PC-3 (cell line): ENCODE data around the gene PARP1. TPM values are rescaled to one million over a fixed set of nuclear protein-coding genes. Genes with fewer than 3 reads are reported as not detected.

Source experiments
- ATAC-seq: fragments of 200-7000 bp; cut with Tn5 transposase; 2 replicates; pipeline ENCODE4 v1.9.1; 2020; ENCODE audit warnings: mild to moderate bottlenecking, moderate library complexity
- BruUV-seq: library from RNA; stranded (reverse); fragments of 400-500 nt; replicated peaks from 2 replicates; lab custom pipeline; 2021; lab: Mats Ljungman, UMichigan
- CTCF ChIA-PET: fragments of 300-600 bp; sonication (Branson Sonifier 250); formaldehyde crosslinking; loops from one replicate; lab custom pipeline; 2022; ENCODE audit warnings: antibody characterized with exemption; lab: Charles Lee
- POLR2A ChIA-PET: fragments of 300-600 bp; sonication (Branson Sonifier 250); formaldehyde crosslinking; loops from one replicate; lab custom pipeline; 2022; ENCODE audit warnings: antibody characterized with exemption; ENCODE audit not compliant: unreplicated experiment; lab: Charles Lee
- DNase-seq: peaks from one replicate; pipeline ENCODE4 v3.0.0-alpha.2; 2015
- H2AFZ ChIP-seq: fragments of 300-600 bp; sonication (generic); 2 replicates; pipeline ENCODE4 v1.6.0; 2016; ENCODE audit warnings: antibody characterized with exemption, low read length
- H3F3A ChIP-seq: fragments of 300-600 bp; sonication (generic); one replicate; pipeline ENCODE4 v1.6.0; 2017; ENCODE audit warnings: antibody characterized with exemption, low read length, control low read depth, mild to moderate bottlenecking; ENCODE audit not compliant: unreplicated experiment
- H3K27ac ChIP-seq: fragments of 300-600 bp; sonication (generic); 2 replicates; pipeline ENCODE4 v1.5.1; 2016; ENCODE audit warnings: mild to moderate bottlenecking, low read length
- H3K27me3 ChIP-seq: fragments of 300-600 bp; sonication (generic); 2 replicates; pipeline ENCODE4 v1.6.1; 2016; ENCODE audit warnings: low read length, mixed read lengths
- H3K36me3 ChIP-seq: fragments of 300-600 bp; sonication (generic); 2 replicates; pipeline ENCODE4 v1.6.1; 2016; ENCODE audit warnings: low read depth, mixed run types, low read length, mixed read lengths
- H3K4me1 ChIP-seq: fragments of 300-600 bp; sonication (generic); 2 replicates; pipeline ENCODE4 v1.5.1; 2016; ENCODE audit warnings: low read length; ENCODE audit not compliant: insufficient read depth
- H3K4me2 ChIP-seq: fragments of 300-600 bp; sonication (generic); 2 replicates; pipeline ENCODE4 v1.6.0; 2016; ENCODE audit warnings: low read length
- H3K4me3 ChIP-seq: fragments of 300-600 bp; sonication (generic); 2 replicates; pipeline ENCODE4 v1.5.1; 2016; ENCODE audit warnings: mild to moderate bottlenecking, low read length, mixed read lengths
- H3K79me2 ChIP-seq: fragments of 300-600 bp; sonication (generic); 2 replicates; pipeline ENCODE4 v1.6.1; 2017; ENCODE audit warnings: low read length, mixed read lengths
- H3K9ac ChIP-seq: fragments of 300-600 bp; sonication (generic); 2 replicates; pipeline ENCODE4 v1.6.0; 2016; ENCODE audit warnings: mild to moderate bottlenecking, low read length
- H3K9me2 ChIP-seq: fragments of 300-600 bp; sonication (generic); replicated peaks from 2 replicates; pipeline ENCODE4 v1.6.1; 2016; ENCODE audit warnings: mixed run types, low read length, mixed read lengths
- H3K9me3 ChIP-seq: fragments of 300-600 bp; sonication (generic); 2 replicates; pipeline ENCODE4 v1.6.1; 2016; ENCODE audit warnings: low read length, mixed read lengths
- H4K20me1 ChIP-seq: fragments of 300-600 bp; sonication (generic); 2 replicates; pipeline ENCODE4 v1.6.1; 2016; ENCODE audit warnings: low read length, mixed read lengths
- CTCF ChIP-seq: fragments of 300-600 bp; sonication (generic); conservative IDR thresholded peaks from 2 replicates; pipeline ENCODE4 v1.5.1; 2017; ENCODE audit warnings: antibody characterized with exemption, low read depth, mild to moderate bottlenecking, low read length
- EZH2 ChIP-seq: fragments of 300-600 bp; sonication (generic); IDR thresholded peaks from one replicate; pipeline ENCODE4 v1.6.1; 2017; ENCODE audit warnings: antibody characterized with exemption, mild to moderate bottlenecking, low read length; ENCODE audit not compliant: unreplicated experiment
- EZH2phosphoT487 ChIP-seq: fragments of 300-600 bp; sonication (generic); IDR thresholded peaks from 2 replicates; pipeline ENCODE4 v1.6.1; 2018; ENCODE audit warnings: mild to moderate bottlenecking, antibody characterized with exemption, low read length, borderline replicate concordance
- intact Hi-C: fragments of 100-400 bp; cut with micrococcal nuclease; formaldehyde crosslinking; loops from 2 replicates; pipeline ENCODE4 v1.9.0; 2023
- total RNA-seq: library from RNA; depleted of rRNA; stranded (reverse); fragments of >200 nt; gene quantifications from 2 replicates; pipeline ENCODE4 v1.2.3, GENCODE V29; 2014

The PARP1 gene
- total RNA-seq, 1 experiment from 2014 or later: 538 TPM

- no peaks in the 10 kb centered on the region for H3K9me2 ChIP-seq
- intact Hi-C loops: loop anchor here (5.0 kb wide), 1 partner anchor 109 kb away; the partner anchor contains the start of gene STUM
- H4K20me1 ChIP-seq: no peaks in the 10 kb centered on the region
- no peak overlapping the region for H2AFZ ChIP-seq
- H3K4me2 ChIP-seq: no peak overlapping the region
- H3F3A ChIP-seq: no peaks in the 10 kb centered on the region
- H3K27ac ChIP-seq: no peak overlapping the region
- peaks cover 1% of the 10 kb centered on the region; the same call in 1 of the 2 replicates for H3K4me1 ChIP-seq
- no peaks in the 10 kb centered on the region for H3K79me2 ChIP-seq
- no peaks in the 10 kb centered on the region for H3K36me3 ChIP-seq
- peak; percentile 43; the same call in 1 of the 2 replicates for ATAC-seq
- no peak overlapping the region for H3K4me3 ChIP-seq
- peak; percentile 60 for TF ChIP-seq CTCF
- no peak for TF ChIP-seq EZH2
- no TSS peak for BruUV-seq
- ChIA-PET CTCF (interaction anchor here (0.7 kb wide), 1 partner anchor 250 kb away, joined by 6 read pairs; no protein-coding TSS in a partner anchor), POLR2A (no interaction called here)
- H3K9ac ChIP-seq: no peak overlapping the region
- DNase-seq: peak; percentile 70
- H3K27me3 ChIP-seq: peaks cover 23% of the 10 kb centered on the region; the same call in 1 of the 2 replicates
- H3K9me3 ChIP-seq: no peaks in the 10 kb centered on the region
Measured at GRCh38 chr1:226438007-226438406, 30.1 kb upstream of the PARP1 start.

- TF ChIP-seq CTCF: no peak
- TF ChIP-seq EZH2: no peak
- TF ChIP-seq EZH2phosphoT487: no peak
- H3K4me3 ChIP-seq: no peak overlapping the region
- H2AFZ ChIP-seq: 0 out of 2 replicates have a peak overlapping the region, but pooled peaks have one; percentile 11
- intact Hi-C loops: loop anchor here (5.0 kb wide), 1 partner anchor 110 kb away; the partner anchor contains the start of gene STUM
- ATAC-seq (peak; percentile 38), DNase-seq (no peak)
- H3K27ac ChIP-seq: no peak overlapping the region
- no TSS peak for BruUV-seq
- no peaks in the 10 kb centered on the region for H3K4me1 ChIP-seq
- no peak overlapping the region for H3K9ac ChIP-seq
- peak overlapping the region; percentile 10; the same call in 1 of the 2 replicates for H3K4me2 ChIP-seq
- H3F3A ChIP-seq: no peaks in the 10 kb centered on the region
- H3K27me3 ChIP-seq: peaks cover 23% of the 10 kb centered on the region; the same call in 1 of the 2 replicates
- no peaks in the 10 kb centered on the region for H3K79me2 ChIP-seq
- H3K9me2 ChIP-seq: no peaks in the 10 kb centered on the region
- CTCF ChIA-PET: interaction anchor here (0.6 kb wide), 2 partner anchors 110 to 245 kb away, joined by 3 to 5 read pairs; no protein-coding TSS in a partner anchor
- POLR2A ChIA-PET: no interaction called here
- no peaks in the 10 kb centered on the region for H3K36me3 ChIP-seq
- H3K9me3 ChIP-seq: no peaks in the 10 kb centered on the region
- H4K20me1 ChIP-seq: no peaks in the 10 kb centered on the region
Measured at GRCh38 chr1:226436855-226437491, 29.1 kb upstream of the PARP1 start.

DNA sequence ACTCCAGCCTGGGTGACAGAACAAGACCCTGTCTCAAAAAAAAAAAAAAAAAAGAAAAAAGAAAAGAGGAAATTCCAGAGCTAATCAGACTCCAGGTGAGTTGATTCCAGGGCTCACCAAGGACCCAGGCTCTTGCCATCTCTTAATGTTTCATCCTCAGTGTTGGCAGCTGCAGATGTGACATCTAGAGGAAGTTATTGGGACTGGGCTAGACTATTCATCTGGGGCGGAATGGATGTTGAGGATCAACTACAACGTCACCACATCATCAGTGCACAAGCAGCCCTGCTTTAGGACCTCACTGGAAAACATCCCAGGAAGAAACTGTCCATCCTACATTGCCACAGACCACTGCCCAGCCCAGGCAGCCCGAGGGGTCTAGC, 28.6 kb upstream of the PARP1 start:
- TF ChIP-seq CTCF (no peak), EZH2phosphoT487 (no peak), EZH2 (no peak)
- Histone ChIP-seq H3K79me2 (no peaks in the 10 kb centered on the region), H3K9me2 (no peaks in the 10 kb centered on the region), H4K20me1 (no peaks in the 10 kb centered on the region), H3K9me3 (no peaks in the 10 kb centered on the region), H3K4me2 (no peak overlapping the region), H3F3A (no peaks in the 10 kb centered on the region), H2AFZ (no peak overlapping the region), H3K4me1 (no peaks in the 10 kb centered on the region), H3K9ac (no peak overlapping the region), H3K27me3 (peaks cover 23% of the 10 kb centered on the region; the same call in 1 of the 2 replicates), H3K27ac (no peak overlapping the region), H3K36me3 (no peaks in the 10 kb centered on the region), H3K4me3 (no peak overlapping the region)
- BruUV-seq: no TSS peak
- POLR2A ChIA-PET: no interaction called here
- no peak for ATAC-seq
- no peak for DNase-seq
- intact Hi-C loops: loop anchor here (5.0 kb wide), 1 partner anchor 111 kb away; the partner anchor contains the start of gene STUM
- CTCF ChIA-PET: interaction anchor here (0.6 kb wide), 1 partner anchor 110 kb away, joined by 5 read pairs; no protein-coding TSS in a partner anchor
